HG03378 (cell line): ENCODE measurements around the gene HSD17B10.
"Not testable (repeated sequence)": the region's sequence is repeated elsewhere in the genome, so short reads cannot be mapped to it uniquely, and the experiment has no call there.

ENCODE experiments used
- ATAC-seq: cut with Tn5 transposase; IDR thresholded peaks from one replicate; pipeline ENCODE4 v1.9.1; 2021; ENCODE audit warnings: mild to moderate bottlenecking, moderate library complexity; ENCODE audit not compliant: unreplicated experiment

The HSD17B10 gene

DNA sequence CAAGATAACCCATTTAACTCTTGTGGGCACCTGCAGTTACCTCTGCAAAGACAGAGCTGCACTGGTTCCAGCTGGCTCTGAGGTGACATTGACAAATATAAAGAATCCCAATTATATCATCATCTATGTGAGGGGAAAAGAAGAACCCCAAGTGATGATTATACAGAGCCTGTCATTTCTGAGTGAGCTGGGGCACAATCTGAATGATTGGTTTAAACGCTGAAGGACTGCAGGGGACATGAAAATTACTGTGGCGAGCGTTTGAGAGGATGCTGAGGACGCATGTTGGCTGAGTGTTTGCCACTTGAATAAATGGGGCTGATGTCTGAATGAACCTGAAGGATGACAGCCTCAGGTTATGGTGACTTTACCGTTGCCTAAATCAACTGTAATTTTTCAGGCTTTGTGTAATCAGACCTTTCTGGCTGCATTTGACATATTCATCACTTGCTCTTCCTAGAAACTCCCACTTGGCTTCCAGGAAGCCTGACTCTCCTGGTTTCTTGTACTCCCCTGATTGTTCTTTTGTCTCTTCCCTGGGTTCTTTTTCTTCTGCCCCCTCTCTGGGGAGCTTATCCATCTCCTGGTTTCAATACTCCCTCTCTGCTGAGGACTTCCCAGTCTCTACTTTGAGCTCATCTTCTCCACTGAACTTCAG lies 4.1 kb upstream of the HSD17B10 start:
- no peak for ATAC-seq

DNA sequence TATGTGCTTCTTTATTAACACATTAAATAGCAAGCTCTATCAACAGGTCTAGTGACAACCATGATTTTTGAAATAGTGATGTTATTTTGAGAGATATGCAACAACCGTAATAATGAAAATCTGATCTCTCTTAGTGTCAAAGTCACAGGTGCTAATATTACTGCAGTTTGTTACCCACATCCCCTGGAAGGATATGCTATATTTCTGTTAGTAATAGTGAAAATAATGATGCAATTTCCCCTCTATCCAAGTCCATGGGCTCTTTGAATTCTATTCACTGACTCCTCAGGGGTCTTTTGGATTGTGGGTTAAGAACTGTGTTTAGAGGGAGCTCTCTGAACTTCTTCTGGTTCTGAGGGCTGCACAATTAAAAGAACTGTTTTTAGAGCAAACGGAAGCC lies 3.0 kb upstream of the HSD17B10 start:
- ATAC-seq = no peak

DNA sequence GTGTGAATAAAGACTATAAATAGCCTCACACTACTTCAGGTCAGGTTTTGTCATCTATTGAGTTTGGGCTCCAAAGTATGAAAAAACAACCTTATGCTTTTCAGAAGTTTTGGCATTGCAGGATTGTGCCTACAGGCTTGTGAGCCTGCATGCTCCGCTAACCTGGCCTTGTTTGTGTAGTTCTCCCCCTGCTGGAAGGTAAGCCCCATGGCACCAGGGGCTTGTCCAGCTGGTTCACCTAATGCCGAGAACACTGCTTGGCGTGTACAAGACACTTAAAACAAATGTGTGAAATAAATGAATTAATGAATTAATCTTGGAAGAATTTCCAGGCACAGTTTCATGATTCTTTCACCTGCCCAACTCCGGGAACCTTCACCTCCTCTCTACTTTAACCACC lies 1.8 kb upstream of the HSD17B10 start:
- ATAC-seq = peak; percentile 69

DNA sequence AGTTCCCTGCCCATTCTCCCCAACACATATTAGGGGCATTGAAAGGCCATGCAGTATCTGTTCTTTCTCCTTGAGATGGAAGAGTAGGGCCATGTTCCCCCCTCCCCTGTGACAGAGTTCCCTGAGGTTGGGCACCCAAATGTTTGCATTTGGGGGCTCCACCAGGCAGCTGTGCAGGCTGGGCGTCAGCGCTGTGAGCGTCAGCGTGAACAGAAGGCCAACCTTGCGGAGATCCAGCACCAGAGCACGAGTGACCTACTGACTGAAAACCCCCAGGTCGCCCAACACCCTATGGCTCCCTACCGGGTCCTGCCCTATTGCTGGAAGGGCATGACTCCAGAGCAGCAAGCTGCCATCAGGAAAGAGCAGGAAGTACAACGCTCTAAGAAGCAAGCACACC lies 3.9 kb downstream of the HSD17B10 start:
- ATAC-seq = no peak

DNA sequence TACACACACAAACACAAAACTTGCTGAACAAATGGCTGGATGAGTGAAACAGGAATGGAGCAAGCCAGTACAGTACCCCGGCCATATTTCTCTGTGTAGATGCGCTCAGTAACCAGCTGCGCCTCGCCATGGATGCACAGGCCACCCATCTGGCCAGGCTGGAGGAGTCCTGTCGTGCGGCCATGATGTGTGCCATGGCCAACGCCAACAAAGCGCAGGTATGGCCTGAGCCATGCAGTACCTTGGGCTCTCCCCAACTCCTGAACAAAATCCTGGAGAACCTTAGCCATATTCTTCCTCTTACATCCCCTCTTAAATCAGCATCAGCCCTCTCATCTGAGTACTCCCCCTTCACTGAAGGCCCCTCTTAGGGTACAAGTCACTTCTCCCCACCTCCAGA lies 4.4 kb downstream of the HSD17B10 start:
- no peak for ATAC-seq

DNA sequence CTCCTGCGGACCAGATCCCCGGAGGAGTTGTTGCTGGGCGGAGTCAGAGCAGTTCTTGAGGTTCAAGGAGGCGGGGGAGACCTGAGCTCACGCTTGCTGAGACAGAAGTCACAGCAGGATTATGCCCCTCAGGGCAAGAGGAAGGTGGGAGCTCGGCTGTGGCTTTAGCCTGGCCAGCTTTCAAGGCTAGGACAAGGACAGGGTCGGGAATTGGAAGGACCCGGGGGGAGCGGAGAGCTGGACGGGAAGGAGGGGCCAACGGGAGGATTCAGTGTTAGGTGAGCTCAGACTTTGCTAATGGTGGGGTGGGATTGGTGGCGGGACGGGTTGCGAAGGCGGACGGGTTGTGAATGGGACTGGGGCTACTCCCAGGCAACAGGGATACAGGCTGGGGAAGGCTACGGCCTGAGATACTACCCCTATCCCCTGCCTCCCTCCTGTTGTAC lies 11.3 kb downstream of the HSD17B10 start, which contains the start of gene RIBC1:
Gene RIBC1, plus strand, starts transcription at position 13 of the 446 bp plus-strand sequence. CDS start 3,404 bp downstream, outside the sequence.
- no peak for ATAC-seq

DNA sequence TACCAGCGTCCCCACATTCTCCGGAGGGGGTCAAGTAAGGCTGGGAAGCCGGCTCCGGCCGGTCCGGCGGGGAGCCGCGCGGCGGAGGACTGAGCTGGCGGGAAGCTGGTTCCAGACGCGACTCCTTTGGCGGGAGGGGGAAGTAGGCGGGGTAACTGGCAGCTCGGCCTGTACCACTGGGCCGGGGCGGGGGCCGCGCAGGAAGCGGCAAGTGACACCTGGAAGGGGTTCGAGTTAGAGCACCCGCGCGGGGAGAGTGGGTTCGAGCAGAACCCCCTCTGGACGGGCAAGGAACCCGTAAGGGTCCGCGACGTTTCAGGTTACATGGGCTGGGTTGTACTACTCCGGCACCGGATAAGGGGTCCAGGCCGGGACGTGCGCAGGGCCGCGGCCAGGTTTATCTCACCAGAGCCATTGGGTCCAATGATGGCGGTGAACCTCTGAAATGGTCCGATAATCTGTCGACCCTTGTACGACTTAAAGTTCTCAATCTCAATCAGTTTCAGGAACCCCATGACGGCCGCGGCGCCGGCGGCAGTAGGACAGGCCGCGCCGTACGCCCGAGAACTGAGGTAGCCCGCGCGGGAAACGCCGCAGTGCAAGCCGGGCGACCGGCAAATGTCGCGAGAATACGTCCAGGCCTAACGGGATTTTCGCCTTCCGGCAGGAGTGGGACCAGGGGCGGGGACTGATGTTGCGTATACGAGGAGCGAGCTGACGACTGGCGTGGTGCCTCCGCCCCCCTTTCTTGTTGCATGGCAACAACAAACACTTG lies 11.9 kb downstream of the HSD17B10 start, which contains the start of gene SMC1A:
Gene SMC1A, minus strand, starts transcription at position 569 of the 775 bp plus-strand sequence. Its CDS starts 54 bp downstream, at position 515.
- ATAC-seq = peak; percentile 95

DNA sequence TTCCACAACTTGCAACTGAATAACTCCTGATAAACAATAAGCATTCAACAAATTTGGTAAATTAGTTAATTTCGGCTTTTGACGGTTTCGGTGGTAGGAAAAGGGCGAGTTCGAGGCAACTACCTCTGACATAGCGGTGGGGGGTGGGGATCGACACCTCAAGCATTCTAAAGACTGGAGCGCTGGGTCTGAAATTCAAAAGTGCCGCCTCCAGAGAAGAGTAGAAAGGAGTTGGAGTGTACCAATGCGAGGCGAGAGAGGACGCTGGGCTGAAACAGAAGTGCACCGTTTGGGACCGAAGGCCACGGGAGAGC lies 12.4 kb downstream of the HSD17B10 start:
- ATAC-seq = peak; percentile 10

DNA sequence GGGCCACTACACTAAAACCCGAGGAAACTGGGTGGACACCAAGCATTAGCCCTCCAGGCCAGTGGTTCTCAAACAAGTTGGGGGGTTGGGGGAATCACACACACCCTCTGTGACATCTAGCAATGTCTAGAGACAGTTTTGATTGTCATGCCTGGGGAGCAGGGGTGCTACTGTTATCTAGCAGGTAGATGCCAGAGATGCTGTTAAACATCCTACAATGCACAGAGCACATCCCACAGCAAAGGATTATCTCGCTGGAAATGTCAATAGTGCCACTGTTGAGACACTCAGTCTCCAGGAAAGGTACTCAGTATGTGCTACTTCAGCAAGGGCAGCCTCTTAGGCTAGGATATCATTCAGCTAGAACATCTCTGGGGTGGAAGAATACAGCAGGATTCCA lies 13.0 kb downstream of the HSD17B10 start:
- no peak for ATAC-seq

DNA sequence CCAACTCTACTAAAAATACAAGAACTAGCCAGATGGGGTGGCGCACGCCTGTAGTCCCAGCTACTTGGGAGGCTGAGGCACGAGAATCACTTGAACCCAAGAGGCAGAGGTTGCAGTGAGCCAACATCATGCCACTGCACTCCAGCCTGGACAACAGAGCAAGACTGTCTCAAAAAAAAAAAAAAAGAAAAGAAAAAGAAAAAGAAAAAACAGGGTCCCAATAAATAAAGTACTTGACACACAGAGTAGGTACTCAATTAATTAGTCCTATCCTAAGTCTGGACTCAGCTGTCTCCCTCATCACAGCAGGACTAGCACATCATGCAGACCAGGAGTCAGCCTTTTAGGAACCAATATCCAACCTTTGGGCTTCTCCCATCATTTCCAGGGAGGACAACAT lies 13.8 kb downstream of the HSD17B10 start:
- ATAC-seq = not testable (repeated sequence)

DNA sequence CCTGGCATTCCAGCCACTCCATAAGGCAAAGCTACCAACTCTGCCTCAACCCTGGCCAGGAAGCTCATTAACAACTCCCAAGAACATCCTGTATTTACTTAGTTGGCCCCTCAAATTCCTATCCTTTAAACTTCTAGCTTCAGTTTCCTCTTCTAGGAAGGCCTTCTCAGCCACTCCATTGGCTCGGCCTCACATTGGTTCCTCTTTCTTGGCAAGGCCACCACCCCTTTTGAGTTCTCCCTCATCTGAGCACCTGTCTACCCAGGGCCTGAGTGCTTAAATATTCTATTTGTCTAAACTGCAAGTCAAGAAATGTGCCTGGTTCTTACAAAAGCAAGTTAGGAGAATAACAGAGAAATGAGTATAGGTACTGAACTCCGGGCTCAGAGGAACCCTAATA lies 21.7 kb downstream of the HSD17B10 start:
- no peak for ATAC-seq

DNA sequence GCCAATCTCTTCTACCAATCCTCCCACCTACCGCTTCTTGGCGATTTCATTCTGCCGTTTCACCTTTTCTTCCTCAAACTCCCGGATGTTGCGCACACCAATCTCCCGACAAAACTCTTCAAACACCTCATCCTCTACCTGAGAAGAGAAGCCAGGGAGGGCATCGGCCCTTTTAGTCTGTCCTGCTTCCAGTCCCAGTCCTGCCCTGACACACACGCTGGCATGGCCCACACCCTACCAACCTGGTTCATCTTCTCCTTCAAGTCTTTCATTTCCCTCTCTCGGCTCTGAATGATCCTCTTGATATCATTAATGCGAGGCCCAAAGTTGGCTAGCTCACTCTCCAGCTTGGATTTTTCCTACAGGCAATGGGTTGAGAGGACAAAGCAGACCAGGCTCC lies 30.6 kb downstream of the HSD17B10 start:
- no peak for ATAC-seq

DNA sequence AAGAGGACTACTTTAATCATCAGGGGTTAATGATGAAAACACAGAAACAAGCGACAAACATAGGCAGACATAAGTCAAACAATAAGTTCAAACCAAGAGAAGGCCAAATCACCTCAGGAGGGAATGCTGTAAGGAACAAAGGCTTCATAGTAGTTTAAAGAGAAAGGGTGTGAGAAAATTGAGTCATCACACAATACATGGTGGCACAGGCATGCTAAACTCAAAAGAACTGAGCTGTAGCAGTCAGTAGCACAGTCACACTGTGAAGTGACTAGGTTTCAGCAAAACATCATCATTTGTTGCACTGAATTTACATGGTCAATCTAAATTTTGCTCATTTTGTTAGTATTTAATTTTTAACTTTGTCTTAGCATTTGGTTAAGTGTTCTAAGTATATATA lies 36.0 kb downstream of the HSD17B10 start:
- ATAC-seq = no peak

DNA sequence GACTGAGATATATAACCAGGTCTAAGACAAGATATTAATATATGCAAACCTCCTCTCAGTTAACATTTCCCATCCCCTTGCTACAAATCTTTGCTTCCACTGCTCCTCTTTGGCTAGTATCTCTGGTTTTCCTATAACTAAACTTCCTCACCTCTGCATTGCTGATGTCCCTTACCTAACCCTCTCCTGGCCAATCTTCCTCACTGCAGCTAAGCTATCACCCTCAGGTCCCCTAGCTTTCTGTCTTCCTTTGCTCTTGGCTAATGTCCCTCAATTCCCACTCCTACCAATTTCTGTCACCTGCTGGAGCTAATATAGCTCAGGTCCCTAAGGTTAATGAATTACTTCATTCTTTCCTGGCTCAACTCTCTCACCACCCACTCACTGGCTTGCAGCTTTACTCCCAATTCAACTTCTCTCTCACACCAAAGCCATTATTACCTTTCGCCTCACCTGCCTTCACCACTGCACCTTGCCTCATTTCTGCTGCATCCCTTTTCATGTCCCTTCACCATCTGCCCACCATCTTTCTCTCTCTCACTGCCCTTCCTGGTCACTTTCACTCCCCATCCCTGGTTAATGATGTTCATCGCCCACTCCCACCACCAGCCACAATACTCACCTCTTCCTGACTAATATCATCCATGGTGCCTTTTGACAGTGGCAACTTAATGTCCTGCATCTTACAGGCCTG lies 38.4 kb downstream of the HSD17B10 start:
- no peak for ATAC-seq

DNA sequence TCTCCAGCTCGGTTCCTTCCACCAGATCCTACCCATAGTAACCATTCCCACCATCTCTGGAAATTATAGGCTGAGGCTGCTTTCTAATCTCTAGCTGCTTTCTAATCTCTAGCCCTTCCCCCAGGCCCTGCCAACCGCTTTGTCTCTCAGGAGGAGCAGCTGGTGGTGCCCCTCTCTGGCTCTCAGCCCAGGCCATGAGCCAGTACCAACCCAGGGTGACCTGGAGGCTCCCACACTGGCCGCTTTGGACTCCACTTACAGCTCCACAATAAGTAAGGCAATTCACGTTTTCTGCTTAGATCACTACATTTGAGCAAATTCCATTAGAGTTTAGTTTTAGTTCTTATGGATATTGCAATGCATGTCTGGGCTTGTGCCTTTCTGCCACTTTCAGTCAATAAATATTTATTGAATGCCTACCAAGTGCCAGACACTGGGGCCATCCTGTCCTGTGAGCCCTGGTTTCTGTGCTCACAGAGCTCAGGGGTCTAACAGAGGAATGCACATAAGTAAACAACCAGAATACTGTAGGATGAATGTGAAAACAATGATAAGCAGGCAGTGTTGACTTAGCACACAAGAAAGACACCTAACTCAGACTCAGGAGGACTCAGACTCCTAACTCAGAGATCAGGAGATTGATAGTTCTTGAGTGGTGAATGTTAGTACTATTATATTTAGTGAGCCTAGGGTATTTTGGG lies 50.6 kb downstream of the HSD17B10 start:
- ATAC-seq = no peak
